K562 (cell line): ENCODE results near the gene CARM1. TPM values are rescaled to one million over a fixed set of nuclear protein-coding genes. Genes with fewer than 3 reads are reported as not detected.

Source experiments
- ATAC-seq: fragments of 200-7000 bp; cut with Tn5 transposase; 3 replicates; pipeline ENCODE4 v1.9.1; 2020; ENCODE audit warnings: moderate library complexity
- BruUV-seq: library from RNA; stranded (reverse); fragments of 400-500 nt; replicated peaks from 2 replicates; lab custom pipeline; 2021; lab: Mats Ljungman, UMichigan
- CTCF ChIA-PET: fragments of 300-600 bp; formaldehyde crosslinking; extraction: SDS; loops from one replicate; lab custom pipeline; 2021; ENCODE audit warnings: low intra/inter-chr PET ratio; lab: Yijun Ruan, JAX
- POLR2A ChIA-PET: fragments of 300-600, 350-650 bp; sonication (Branson Sonifier 250); formaldehyde crosslinking; extraction: SDS; loops from one replicate; lab custom pipeline; 2021; ENCODE audit warnings: antibody characterized with exemption, inconsistent platforms; lab: Yijun Ruan, JAX
- DNase-seq, 4 experiments: peaks; one replicate each; pipeline versions ENCODE4 v3.0.0 to v3.0.0-alpha.2; 2011 to 2018; ENCODE audit warnings: low spot score in 3 of 4, mixed read lengths in 3 of 4; ENCODE audit errors: extremely low read depth in 1 of 4
- FAIRE-seq: peaks from 2 replicates; lab custom pipeline; 2011; peaks lifted over from hg19 to GRCh38; lab: Jason Lieb, UNC
- H2AFZ ChIP-seq: 2 replicates; pipeline ENCODE4 v1.6.0; 2011; ENCODE audit warnings: low read depth, low read length, control low read depth, inconsistent platforms
- H3K27ac ChIP-seq: fragments of 200-600 bp; 3 replicates; pipeline ENCODE4 v1.8.0; 2011; ENCODE audit warnings: low read depth, mild to moderate bottlenecking, control low read depth, inconsistent platforms, low read length, moderate library complexity, mixed read lengths; ENCODE audit errors: extremely low read depth
- H3K27me3 ChIP-seq, 2 experiments: fragments of 300-600 bp in 1 of 2; 2 replicates in 1 of 2; 3 replicates in 1 of 2; pipeline versions ENCODE4 v1.6.0 to v1.8.0; 2011; ENCODE audit warnings: inconsistent platforms in 2 of 2, low read length in 2 of 2, mild to moderate bottlenecking in 1 of 2, mixed read lengths in 1 of 2, moderate library complexity in 1 of 2; ENCODE audit not compliant: control insufficient read depth in 2 of 2, insufficient read depth in 2 of 2
- H3K36me3 ChIP-seq: fragments of 300-600 bp; 3 replicates; pipeline ENCODE4 v1.8.0; 2011; ENCODE audit warnings: mild to moderate bottlenecking, low read length, inconsistent platforms; ENCODE audit not compliant: control insufficient read depth, insufficient read depth
- H3K4me1 ChIP-seq, 2 experiments: fragments of 200-600 bp in 1 of 2; replicated peaks in 1 of 2; 2 replicates in 1 of 2; 3 replicates in 1 of 2; pipeline versions ENCODE4 v1.5.1 to v1.8.0; 2011; ENCODE audit warnings: inconsistent platforms in 2 of 2, low read length in 2 of 2, mild to moderate bottlenecking in 1 of 2, mixed read lengths in 1 of 2, moderate library complexity in 1 of 2; ENCODE audit not compliant: control insufficient read depth in 2 of 2, insufficient read depth in 2 of 2
- H3K4me2 ChIP-seq: 2 replicates; pipeline ENCODE4 v1.6.1; 2011; ENCODE audit warnings: low read length, control low read depth, inconsistent platforms, mixed read lengths; ENCODE audit not compliant: insufficient read depth
- H3K4me3 ChIP-seq: fragments of 200-600 bp; sonication (generic), shearing (Covaris generic); 2 replicates; pipeline ENCODE4 v1.5.1; 2016; ENCODE audit warnings: control low read depth, inconsistent platforms
- H3K79me2 ChIP-seq: fragments of 200-600 bp; 3 replicates; pipeline ENCODE4 v1.8.0; 2011; ENCODE audit warnings: low read length, inconsistent platforms; ENCODE audit not compliant: control insufficient read depth, insufficient read depth
- H3K9ac ChIP-seq, 2 experiments: 2 replicates each; pipeline versions ENCODE4 v1.6.0 to v1.6.1; 2011; ENCODE audit warnings: low read depth in 2 of 2, low read length in 2 of 2, control low read depth in 1 of 2, inconsistent platforms in 1 of 2, mild to moderate bottlenecking in 1 of 2, mixed read lengths in 1 of 2; ENCODE audit not compliant: insufficient read depth in 1 of 2
- H3K9me1 ChIP-seq: one replicate; pipeline ENCODE4 v1.6.0; 2011; ENCODE audit warnings: inconsistent platforms, mild to moderate bottlenecking, low read length, moderate library complexity; ENCODE audit not compliant: control insufficient read depth, insufficient read depth
- H3K9me3 ChIP-seq: replicated peaks from 2 replicates; pipeline ENCODE4 v1.5.1; 2011; ENCODE audit warnings: low read depth, low read length, inconsistent platforms; ENCODE audit not compliant: control insufficient read depth, insufficient read depth
- H4K20me1 ChIP-seq: replicated peaks from 2 replicates; pipeline ENCODE4 v1.6.1; 2011; ENCODE audit warnings: low read length, inconsistent platforms, mixed read lengths; ENCODE audit not compliant: control insufficient read depth, insufficient read depth
- ARID1B ChIP-seq: fragments of 450-650 bp; IDR thresholded peaks from 2 replicates; pipeline ENCODE4 v1.6.1; 2016; ENCODE audit warnings: antibody characterized with exemption, mild to moderate bottlenecking, inconsistent platforms
- DPF2 ChIP-seq: fragments of 450-650 bp; IDR thresholded peaks from 2 replicates; pipeline ENCODE4 v1.6.1; 2016
- IRF9 ChIP-seq: fragments of 450-650 bp; IDR thresholded peaks from 2 replicates; pipeline ENCODE4 v1.6.1; 2016; ENCODE audit warnings: missing biosample characterization, missing genetic modification characterization
- NFE2 ChIP-seq: IDR thresholded peaks from 2 replicates; pipeline ENCODE4 v1.6.1; 2014; ENCODE audit warnings: antibody characterized with exemption, low read depth
- SOX6 ChIP-seq: fragments of 450-650 bp; IDR thresholded peaks from 2 replicates; pipeline ENCODE4 v1.6.1; 2014; ENCODE audit warnings: mild to moderate bottlenecking
- TBP ChIP-seq: optimal IDR thresholded peaks from 2 replicates; pipeline ENCODE3; 2011; ENCODE audit warnings: low read depth, low read length, improper control_type of control experiment
- ZFPM2 ChIP-seq: fragments of 250-450 bp; sonication (Bioruptor Pico); IDR thresholded peaks from 2 replicates; pipeline ENCODE4 v1.5.1; 2022; ENCODE audit warnings: mild to moderate bottlenecking
- ZNF217 ChIP-seq: sonication (generic); formaldehyde crosslinking; IDR thresholded peaks from 2 replicates; pipeline ENCODE4 v1.8.0; 2022; ENCODE audit warnings: mild to moderate bottlenecking, missing genetic modification reagents
- ZNF263 ChIP-seq: sonication (generic); formaldehyde crosslinking; IDR thresholded peaks from 2 replicates; pipeline ENCODE4 v1.8.0; 2022; ENCODE audit warnings: mild to moderate bottlenecking, missing genetic modification reagents, borderline replicate concordance
- ZNF384 ChIP-seq: IDR thresholded peaks from 2 replicates; pipeline ENCODE4 v1.6.1; 2012; ENCODE audit warnings: low read depth, low read length, improper control_type of control experiment
- WGBS: fragments of 100-300 bp; shearing (Covaris generic); methylation state at CpG from one replicate; pipeline ENCODE4 v1.1.6; 2016; ENCODE audit warnings: low coverage, mixed read lengths; ENCODE audit not compliant: insufficient coverage; ENCODE audit errors: missing lambda C conversion rate; 5-methylcytosine and 5-hydroxymethylcytosine counted together
- in situ Hi-C: fragments of 300-500 bp; cut with MboI; formaldehyde crosslinking; loops from 4 replicates; pipeline ENCODE4 v1.15.0; 2018; ENCODE audit warnings: inconsistent platforms, mixed read lengths
- intact Hi-C: fragments of 100-400 bp; cut with micrococcal nuclease; formaldehyde crosslinking; loops from 2 replicates; pipeline ENCODE4 v1.14.2; 2022
- polyA plus RNA-seq, 8 experiments: library from polyadenylated mRNA; depleted of rRNA in 4 of 8; stranded (reverse) in 5 of 8; unstranded in 3 of 8; fragments of >200 nt; fragmentation: Nextera tagmentation in 2 of 8; fragmentation: Illumina TruSeq in 1 of 8; extraction: Ambion mirVana in 2 of 8; extraction: Trizol in 1 of 8; gene quantifications; 2 replicates each; pipeline versions ENCODE4 v1.2.1 to v1.2.3, GENCODE V29; 2011 to 2014; ENCODE audit warnings: inconsistent platforms in 1 of 8, missing spikeins in 1 of 8
- total RNA-seq, 7 experiments: library from RNA; depleted of rRNA in 6 of 7; stranded (reverse); fragments of >200 nt in 6 of 7; fragmentation: Illumina TruSeq in 2 of 7; extraction: Trizol in 2 of 7; gene quantifications; 2 replicates each; pipeline versions ENCODE4 v1.2.1 to v1.2.3, GENCODE V29; 2011 to 2021; ENCODE audit warnings: low replicate concordance in 1 of 7
- TF ChIP-seq, protein P1 (sequence below): sonication (generic); formaldehyde crosslinking; IDR thresholded peaks from 2 replicates; pipeline ENCODE4 v1.8.0; 2022; ENCODE audit warnings: missing genetic modification reagents, mild to moderate bottlenecking, borderline replicate concordance

CARM1 gene
- total and polyA plus RNA-seq, 9 of the 15 experiments (the other 6 are each of a cell fraction or from before 2014, with no cell fraction given) = 0.36 to 86.0 (median 29.7) TPM

DNA sequence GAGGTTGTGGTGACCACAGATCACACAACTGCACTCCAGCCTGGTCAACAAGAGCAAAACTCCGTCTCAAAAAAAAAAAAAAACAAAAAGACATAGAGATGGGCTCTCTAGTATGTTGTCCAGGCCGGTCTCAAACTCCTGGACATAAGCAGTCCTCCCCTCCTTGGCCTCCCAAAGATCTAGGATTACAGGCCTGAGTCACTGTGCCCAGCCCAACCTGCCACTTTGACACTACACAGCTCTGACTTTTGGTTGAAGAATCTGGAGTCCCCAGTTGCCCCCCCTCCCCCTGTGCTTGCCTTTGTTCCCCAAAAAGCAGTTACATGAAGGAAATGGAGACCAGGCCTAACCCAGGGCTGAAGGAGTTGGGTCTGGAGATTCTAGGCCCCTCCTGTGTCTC lies 12.9 kb downstream of the CARM1 start (continued):
- TF ChIP-seq ARID1B (0 out of 2 replicates have a peak, but pooled peaks have one; percentile 26), TBP (no peak), ZNF263 (peak; percentile 85), SOX6 (0 out of 2 replicates have a peak, but pooled peaks have one; percentile 17), DPF2 (peak; percentile 42), NFE2 (peak; percentile 42)

DNA sequence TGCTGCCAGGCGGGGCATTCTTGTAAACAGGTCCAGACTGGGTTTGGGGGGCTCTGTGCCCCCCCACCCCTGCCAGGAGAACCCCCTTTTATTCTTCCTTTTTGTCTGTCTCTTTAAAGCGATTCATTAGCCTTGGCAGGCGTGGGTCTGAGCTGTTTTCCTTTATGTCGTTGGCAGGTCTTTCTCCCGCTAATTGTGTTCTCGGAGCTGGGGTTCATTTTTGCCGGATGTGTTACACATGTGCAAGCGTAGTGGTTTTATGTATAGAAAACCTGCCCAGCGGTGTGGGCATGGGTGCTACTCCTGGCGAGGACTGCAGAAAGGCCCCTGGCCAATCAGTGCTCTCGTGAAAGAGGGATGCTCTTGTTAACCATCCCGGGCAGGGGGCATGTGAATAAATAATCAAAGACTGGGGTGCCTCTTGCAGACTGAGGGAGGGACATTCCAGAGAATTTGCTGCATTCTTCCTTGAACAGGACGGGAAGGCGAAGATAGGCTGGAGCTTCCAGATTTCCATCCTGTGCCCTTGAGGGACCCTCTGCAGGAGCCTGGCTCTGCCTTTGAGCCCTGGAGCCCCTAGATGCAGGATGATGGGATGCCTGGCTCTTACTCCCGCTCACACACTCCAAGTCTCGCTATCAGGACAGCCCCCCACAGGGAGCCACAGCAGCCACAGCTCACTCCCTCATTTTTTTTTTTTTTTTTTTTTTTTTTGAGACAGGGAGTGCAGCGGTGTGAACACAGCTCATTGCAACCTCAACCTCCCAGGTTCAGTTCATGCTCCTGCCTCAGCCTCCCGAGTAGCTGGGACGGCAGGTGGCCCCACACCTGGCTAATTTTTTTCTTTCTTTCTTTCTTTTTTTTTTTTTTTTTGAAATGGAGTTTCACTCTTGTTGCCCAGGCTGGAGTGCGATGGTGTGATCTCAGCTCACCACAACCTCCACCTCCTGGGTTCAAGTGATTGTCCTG lies 14.1 kb downstream of the CARM1 start:
- WGBS = 75% methylated on average over 15 of the region's 20 CpGs
- peaks cover 76% of the 10 kb centered on the region for H3K79me2 ChIP-seq
- ChIA-PET CTCF (no interaction called here), POLR2A (interaction anchor here (1.1 to 1.2 kb wide), 3 partner anchors 9 to 72 kb away, joined by 3 to 6 read pairs (median 3); no protein-coding TSS in a partner anchor)
- TF ChIP-seq ZFPM2 (CRISPR knock-in tag) = no peak
- TF ChIP-seq IRF9 (tag) = no peak
- peak; percentile 48 for TF ChIP-seq ZNF384
- no peak for TF ChIP-seq ZNF217
- TF ChIP-seq, protein P1, sequence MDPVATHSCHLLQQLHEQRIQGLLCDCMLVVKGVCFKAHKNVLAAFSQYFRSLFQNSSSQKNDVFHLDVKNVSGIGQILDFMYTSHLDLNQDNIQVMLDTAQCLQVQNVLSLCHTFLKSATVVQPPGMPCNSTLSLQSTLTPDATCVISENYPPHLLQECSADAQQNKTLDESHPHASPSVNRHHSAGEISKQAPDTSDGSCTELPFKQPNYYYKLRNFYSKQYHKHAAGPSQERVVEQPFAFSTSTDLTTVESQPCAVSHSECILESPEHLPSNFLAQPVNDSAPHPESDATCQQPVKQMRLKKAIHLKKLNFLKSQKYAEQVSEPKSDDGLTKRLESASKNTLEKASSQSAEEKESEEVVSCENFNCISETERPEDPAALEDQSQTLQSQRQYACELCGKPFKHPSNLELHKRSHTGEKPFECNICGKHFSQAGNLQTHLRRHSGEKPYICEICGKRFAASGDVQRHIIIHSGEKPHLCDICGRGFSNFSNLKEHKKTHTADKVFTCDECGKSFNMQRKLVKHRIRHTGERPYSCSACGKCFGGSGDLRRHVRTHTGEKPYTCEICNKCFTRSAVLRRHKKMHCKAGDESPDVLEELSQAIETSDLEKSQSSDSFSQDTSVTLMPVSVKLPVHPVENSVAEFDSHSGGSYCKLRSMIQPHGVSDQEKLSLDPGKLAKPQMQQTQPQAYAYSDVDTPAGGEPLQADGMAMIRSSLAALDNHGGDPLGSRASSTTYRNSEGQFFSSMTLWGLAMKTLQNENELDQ = no peak
- H3K27me3 ChIP-seq = no peaks in the 10 kb centered on the region; a peak in 1 of 5 replicates
- H3K36me3 ChIP-seq = peaks cover 17% of the 10 kb centered on the region; the same call in 2 of the 3 replicates
- peaks cover 25 to 66% of the 10 kb centered on the region in 2 experiments for H3K4me1 ChIP-seq
- peak in 1 of 4 experiments; percentile 18 for DNase-seq
- H2AFZ ChIP-seq = no peak overlapping the region
- no peak for FAIRE-seq
- in situ Hi-C loops (no loop called here), intact Hi-C loops (no loop called here)
- no peak for ATAC-seq
- H4K20me1 ChIP-seq = peaks cover 6% of the 10 kb centered on the region; the same call in 1 of the 2 replicates
- no peak overlapping the region for H3K4me3 ChIP-seq
- H3K9me3 ChIP-seq = no peaks in the 10 kb centered on the region
- no TSS peak for BruUV-seq
- peaks cover 2% of the 10 kb centered on the region for H3K9me1 ChIP-seq
- peak overlapping the region in 1 of 2 experiments; percentile 71; a peak in 2 of 4 replicates for H3K9ac ChIP-seq
- H3K27ac ChIP-seq = no peak overlapping the region; the same call in 2 of the 3 replicates
- no peak overlapping the region for H3K4me2 ChIP-seq
